GM23338 (cell line): ENCODE measurements around the gene ZNF581. TPM values are rescaled to one million over a fixed set of nuclear protein-coding genes. Genes with fewer than 3 reads are reported as not detected.

Source experiments
- ATAC-seq: fragments of 200-7000 bp; cut with Tn5 transposase; 3 replicates; pipeline ENCODE4 v1.9.1; 2020
- DNase-seq: peaks from one replicate; pipeline ENCODE4 v3.0.0-alpha.2; 2015; ENCODE audit warnings: low spot score
- H2AFZ ChIP-seq: fragments of 200-600 bp; sonication (generic); 2 replicates; pipeline ENCODE4 v1.8.0; 2016; ENCODE audit warnings: antibody characterized with exemption, mild to moderate bottlenecking, moderate library complexity
- H3F3A ChIP-seq: fragments of 200-600 bp; sonication (generic); replicated peaks from 2 replicates; pipeline ENCODE4 v1.8.0; 2017; ENCODE audit warnings: antibody characterized with exemption, mixed run types, low read depth
- H3K27ac ChIP-seq: fragments of 200-600 bp; sonication (generic); 2 replicates; pipeline ENCODE4 v1.6.1; 2016; ENCODE audit warnings: low read depth
- H3K27me3 ChIP-seq: fragments of 200-600 bp; sonication (generic); 2 replicates; pipeline ENCODE4 v1.8.0; 2016; ENCODE audit warnings: mild to moderate bottlenecking, mixed run types, moderate library complexity; ENCODE audit not compliant: insufficient read depth
- H3K36me3 ChIP-seq: fragments of 200-600 bp; sonication (generic); 2 replicates; pipeline ENCODE4 v1.8.0; 2016; ENCODE audit warnings: mild to moderate bottlenecking; ENCODE audit not compliant: insufficient read depth
- H3K4me1 ChIP-seq: fragments of 200-600 bp; sonication (generic); 2 replicates; pipeline ENCODE4 v1.8.0; 2016; ENCODE audit warnings: mild to moderate bottlenecking, moderate library complexity; ENCODE audit not compliant: insufficient read depth
- H3K4me2 ChIP-seq: fragments of 200-600 bp; sonication (generic); 2 replicates; pipeline ENCODE4 v1.7.1; 2017; ENCODE audit warnings: mixed run types
- H3K4me3 ChIP-seq: fragments of 200-600 bp; sonication (generic); 2 replicates; pipeline ENCODE4 v1.6.1; 2016; ENCODE audit warnings: mixed run types
- H3K79me2 ChIP-seq: fragments of 200-600 bp; sonication (generic); replicated peaks from 2 replicates; pipeline ENCODE4 v1.8.0; 2017; ENCODE audit warnings: mild to moderate bottlenecking; ENCODE audit not compliant: insufficient read depth
- H3K9me2 ChIP-seq: fragments of 200-600 bp; sonication (generic); 2 replicates; pipeline ENCODE4 v1.8.0; 2017; ENCODE audit not compliant: insufficient read depth
- H4K20me1 ChIP-seq: fragments of 200-600 bp; sonication (generic); replicated peaks from 2 replicates; pipeline ENCODE4 v1.8.0; 2017; ENCODE audit warnings: mild to moderate bottlenecking; ENCODE audit not compliant: insufficient read depth
- H3K27ac Mint-ChIP-seq: 2 replicates; pipeline ENCODE4 v1.8.0; 2020; ENCODE audit warnings: inconsistent platforms, mild to moderate bottlenecking, moderate library complexity, mixed read lengths
- H3K27me3 Mint-ChIP-seq: 3 replicates; pipeline ENCODE4 v1.8.0; 2022; ENCODE audit warnings: low read depth, mild to moderate bottlenecking, moderate library complexity, mixed read lengths, inconsistent platforms; ENCODE audit not compliant: insufficient read depth, poor library complexity
- H3K36me3 Mint-ChIP-seq: 3 replicates; pipeline ENCODE4 v1.8.0; 2021; ENCODE audit warnings: low read depth, mild to moderate bottlenecking, inconsistent platforms, moderate library complexity, mixed read lengths
- H3K4me1 Mint-ChIP-seq: 3 replicates; pipeline ENCODE4 v1.8.0; 2020; ENCODE audit warnings: mild to moderate bottlenecking, inconsistent platforms, mixed read lengths
- H3K4me3 Mint-ChIP-seq: 3 replicates; pipeline ENCODE4 v1.8.0; 2021; ENCODE audit warnings: moderate library complexity, mild to moderate bottlenecking, inconsistent platforms, mixed read lengths
- H3K9me3 Mint-ChIP-seq: 3 replicates; pipeline ENCODE4 v1.8.0; 2020; ENCODE audit warnings: moderate library complexity, mild to moderate bottlenecking, inconsistent platforms, mixed read lengths
- ZNF331 ChIP-seq: fragments of 250-450 bp; sonication (Bioruptor Pico); IDR thresholded peaks from 2 replicates; pipeline ENCODE4 v1.5.0; 2020; ENCODE audit warnings: low read depth, mild to moderate bottlenecking, moderate library complexity
- polyA plus RNA-seq: library from polyadenylated mRNA; unstranded; fragments of >200 nt; fragmentation: Nextera tagmentation; extraction: Ambion mirVana; gene quantifications from 2 replicates; pipeline ENCODE4 v1.2.1, GENCODE V29; 2016
- total RNA-seq: library from RNA; depleted of rRNA; stranded (reverse); fragments of >200 nt; shearing (Covaris generic); gene quantifications from 2 replicates; pipeline ENCODE4 v1.2.3, GENCODE V29; 2014
- TF ChIP-seq, protein P1 (sequence below): IDR thresholded peaks from one replicate; pipeline ENCODE4 v1.6.1; 2018; ENCODE audit warnings: antibody characterized with exemption; ENCODE audit not compliant: unreplicated experiment
- TF ChIP-seq, protein P2 (sequence below), 2 experiments: fragments of 200-600 bp in 1 of 2; sonication (generic) in 1 of 2; conservative IDR thresholded peaks; 2 replicates each; pipeline versions ENCODE4 v1.5.1 to v1.6.1; 2016 to 2017; ENCODE audit warnings: antibody characterized with exemption in 2 of 2, low read depth in 2 of 2, mild to moderate bottlenecking in 2 of 2, moderate library complexity in 1 of 2
- TF ChIP-seq, protein P3 (sequence below): IDR thresholded peaks from 2 replicates; pipeline ENCODE4 v1.6.1; 2016; ENCODE audit warnings: antibody characterized with exemption

Gene ZNF581
- total and polyA plus RNA-seq, 2 experiments from 2014 or later, result 48.5 to 87.6 TPM

DNA sequence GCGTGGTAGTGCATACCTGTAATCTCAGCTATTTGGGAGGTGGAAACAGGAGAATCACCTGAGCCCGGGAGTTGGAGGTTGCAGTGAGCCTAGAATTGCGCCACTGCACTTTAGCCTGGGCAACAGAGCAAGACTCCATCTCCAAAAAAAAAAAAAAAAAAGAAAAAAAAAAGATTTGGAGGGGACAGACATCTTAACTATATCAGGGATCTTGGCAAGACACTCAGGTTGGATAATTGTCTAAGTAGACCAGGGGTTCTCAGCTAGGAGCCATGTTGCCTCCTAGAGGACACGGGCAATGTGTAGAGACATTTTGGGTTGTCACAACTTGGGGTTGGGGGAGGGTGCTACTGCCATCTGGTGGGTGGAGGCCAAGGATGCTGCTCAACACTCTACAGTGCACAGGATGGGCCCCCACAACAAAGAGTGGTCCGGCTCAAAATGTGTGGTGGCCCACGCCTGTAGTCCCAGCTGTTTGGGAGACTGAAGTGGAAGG, 4.5 kb upstream of the ZNF581 start:
- Mint-ChIP-seq H3K4me3 (peak overlapping the region; percentile 53; the same call in 2 of the 3 replicates), H3K27me3 (peaks cover 34% of the 10 kb centered on the region)

DNA sequence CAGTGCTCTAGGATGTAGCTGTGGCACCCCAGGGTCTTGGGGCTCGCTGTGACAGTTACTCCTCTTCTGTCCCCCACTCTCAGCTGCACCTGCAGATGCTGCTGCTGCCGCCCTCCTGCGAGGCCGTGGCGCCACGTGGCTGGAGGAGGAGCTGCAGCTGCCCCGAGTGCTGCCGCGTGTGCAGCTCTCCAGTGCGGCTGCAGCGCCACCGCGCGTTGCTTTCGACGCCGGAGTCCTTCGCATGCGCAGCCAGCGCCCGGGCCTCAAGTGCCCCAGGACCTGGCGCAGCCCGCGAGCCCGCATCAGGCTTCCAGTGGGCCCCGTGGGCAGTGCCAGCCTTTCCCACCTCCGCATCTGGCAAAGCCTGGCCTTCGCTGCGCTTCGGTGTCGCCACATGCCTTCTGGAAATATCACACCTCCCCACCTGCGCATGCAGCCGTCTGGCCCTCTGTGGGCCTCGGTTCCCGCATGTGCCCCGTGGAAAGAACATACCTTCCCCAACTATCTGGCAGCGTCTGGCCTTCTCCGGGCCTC, 3.3 kb upstream of the ZNF581 start:
- Histone ChIP-seq H3K9me2 (0 out of 2 replicates have a peak, but pooled peaks cover 3% of the 10 kb centered on the region), H3K36me3 (no peaks in the 10 kb centered on the region), H3K27ac (peak overlapping the region; percentile 72), H3K4me3 (peak overlapping the region; percentile 89), H3K27me3 (no peaks in the 10 kb centered on the region), H3F3A (peaks cover 23% of the 10 kb centered on the region), H3K79me2 (peaks cover 34% of the 10 kb centered on the region), H3K4me1 (peaks cover 9% of the 10 kb centered on the region), H2AFZ (peak overlapping the region; percentile 66; the same call in 1 of the 2 replicates), H3K4me2 (peak overlapping the region; percentile 96), H4K20me1 (peaks cover 5% of the 10 kb centered on the region; the same call in 1 of the 2 replicates)
- DNase-seq (peak; percentile 75), ATAC-seq (peak; percentile 11)
- Mint-ChIP-seq H3K27me3 (peaks cover 36% of the 10 kb centered on the region), H3K36me3 (peaks cover 32% of the 10 kb centered on the region), H3K27ac (peak overlapping the region; percentile 84), H3K4me3 (peak overlapping the region; percentile 79), H3K9me3 (peaks cover 8% of the 10 kb centered on the region), H3K4me1 (peaks cover 28% of the 10 kb centered on the region)
- TF ChIP-seq ZNF331 (CRISPR knock-in tag), result no peak
- TF ChIP-seq, protein P1, sequence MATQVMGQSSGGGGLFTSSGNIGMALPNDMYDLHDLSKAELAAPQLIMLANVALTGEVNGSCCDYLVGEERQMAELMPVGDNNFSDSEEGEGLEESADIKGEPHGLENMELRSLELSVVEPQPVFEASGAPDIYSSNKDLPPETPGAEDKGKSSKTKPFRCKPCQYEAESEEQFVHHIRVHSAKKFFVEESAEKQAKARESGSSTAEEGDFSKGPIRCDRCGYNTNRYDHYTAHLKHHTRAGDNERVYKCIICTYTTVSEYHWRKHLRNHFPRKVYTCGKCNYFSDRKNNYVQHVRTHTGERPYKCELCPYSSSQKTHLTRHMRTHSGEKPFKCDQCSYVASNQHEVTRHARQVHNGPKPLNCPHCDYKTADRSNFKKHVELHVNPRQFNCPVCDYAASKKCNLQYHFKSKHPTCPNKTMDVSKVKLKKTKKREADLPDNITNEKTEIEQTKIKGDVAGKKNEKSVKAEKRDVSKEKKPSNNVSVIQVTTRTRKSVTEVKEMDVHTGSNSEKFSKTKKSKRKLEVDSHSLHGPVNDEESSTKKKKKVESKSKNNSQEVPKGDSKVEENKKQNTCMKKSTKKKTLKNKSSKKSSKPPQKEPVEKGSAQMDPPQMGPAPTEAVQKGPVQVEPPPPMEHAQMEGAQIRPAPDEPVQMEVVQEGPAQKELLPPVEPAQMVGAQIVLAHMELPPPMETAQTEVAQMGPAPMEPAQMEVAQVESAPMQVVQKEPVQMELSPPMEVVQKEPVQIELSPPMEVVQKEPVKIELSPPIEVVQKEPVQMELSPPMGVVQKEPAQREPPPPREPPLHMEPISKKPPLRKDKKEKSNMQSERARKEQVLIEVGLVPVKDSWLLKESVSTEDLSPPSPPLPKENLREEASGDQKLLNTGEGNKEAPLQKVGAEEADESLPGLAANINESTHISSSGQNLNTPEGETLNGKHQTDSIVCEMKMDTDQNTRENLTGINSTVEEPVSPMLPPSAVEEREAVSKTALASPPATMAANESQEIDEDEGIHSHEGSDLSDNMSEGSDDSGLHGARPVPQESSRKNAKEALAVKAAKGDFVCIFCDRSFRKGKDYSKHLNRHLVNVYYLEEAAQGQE, result no peak
- TF ChIP-seq, protein P2, sequence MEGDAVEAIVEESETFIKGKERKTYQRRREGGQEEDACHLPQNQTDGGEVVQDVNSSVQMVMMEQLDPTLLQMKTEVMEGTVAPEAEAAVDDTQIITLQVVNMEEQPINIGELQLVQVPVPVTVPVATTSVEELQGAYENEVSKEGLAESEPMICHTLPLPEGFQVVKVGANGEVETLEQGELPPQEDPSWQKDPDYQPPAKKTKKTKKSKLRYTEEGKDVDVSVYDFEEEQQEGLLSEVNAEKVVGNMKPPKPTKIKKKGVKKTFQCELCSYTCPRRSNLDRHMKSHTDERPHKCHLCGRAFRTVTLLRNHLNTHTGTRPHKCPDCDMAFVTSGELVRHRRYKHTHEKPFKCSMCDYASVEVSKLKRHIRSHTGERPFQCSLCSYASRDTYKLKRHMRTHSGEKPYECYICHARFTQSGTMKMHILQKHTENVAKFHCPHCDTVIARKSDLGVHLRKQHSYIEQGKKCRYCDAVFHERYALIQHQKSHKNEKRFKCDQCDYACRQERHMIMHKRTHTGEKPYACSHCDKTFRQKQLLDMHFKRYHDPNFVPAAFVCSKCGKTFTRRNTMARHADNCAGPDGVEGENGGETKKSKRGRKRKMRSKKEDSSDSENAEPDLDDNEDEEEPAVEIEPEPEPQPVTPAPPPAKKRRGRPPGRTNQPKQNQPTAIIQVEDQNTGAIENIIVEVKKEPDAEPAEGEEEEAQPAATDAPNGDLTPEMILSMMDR (conservative IDR thresholded peaks at IDR 0.05; ENCODE audit: low read depth in 2 of 2), result peak; percentile 7 to 54; a peak in 2 of 4 replicates

More for the DNA sequence above, 4.5 kb upstream of the ZNF581 start:
- DNase-seq (peak; percentile 81), ATAC-seq (peak; percentile 0; the same call in 1 of the 3 replicates)
- Mint-ChIP-seq H3K27ac (peak overlapping the region; percentile 50; the same call in 1 of the 2 replicates), H3K36me3 (peaks cover 23% of the 10 kb centered on the region), H3K4me1 (peaks cover 30% of the 10 kb centered on the region), H3K9me3 (peaks cover 11% of the 10 kb centered on the region)
- Histone ChIP-seq H3K79me2 (peaks cover 23% of the 10 kb centered on the region), H3K27me3 (no peaks in the 10 kb centered on the region), H3K4me1 (peaks cover 9% of the 10 kb centered on the region), H3K27ac (no peak overlapping the region), H2AFZ (no peak overlapping the region), H3K4me2 (no peak overlapping the region), H3F3A (peaks cover 22% of the 10 kb centered on the region), H3K36me3 (no peaks in the 10 kb centered on the region), H3K4me3 (no peak overlapping the region), H4K20me1 (peaks cover 5% of the 10 kb centered on the region; the same call in 1 of the 2 replicates), H3K9me2 (peaks cover 3% of the 10 kb centered on the region; the same call in 1 of the 2 replicates)
- TF ChIP-seq, protein P3, sequence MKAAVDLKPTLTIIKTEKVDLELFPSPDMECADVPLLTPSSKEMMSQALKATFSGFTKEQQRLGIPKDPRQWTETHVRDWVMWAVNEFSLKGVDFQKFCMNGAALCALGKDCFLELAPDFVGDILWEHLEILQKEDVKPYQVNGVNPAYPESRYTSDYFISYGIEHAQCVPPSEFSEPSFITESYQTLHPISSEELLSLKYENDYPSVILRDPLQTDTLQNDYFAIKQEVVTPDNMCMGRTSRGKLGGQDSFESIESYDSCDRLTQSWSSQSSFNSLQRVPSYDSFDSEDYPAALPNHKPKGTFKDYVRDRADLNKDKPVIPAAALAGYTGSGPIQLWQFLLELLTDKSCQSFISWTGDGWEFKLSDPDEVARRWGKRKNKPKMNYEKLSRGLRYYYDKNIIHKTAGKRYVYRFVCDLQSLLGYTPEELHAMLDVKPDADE, result no peak
- TF ChIP-seq, protein P2 (conservative IDR thresholded peaks at IDR 0.05; ENCODE audit: low read depth in 2 of 2), result peak; percentile 66 to 73
